Right lobe of liver (tissue), 4 donors: ENCODE data around the gene OR2H2.

Experiments used
- POLR2A ChIP-seq: fragments of 450-650 bp; IDR thresholded peaks from one replicate; pipeline ENCODE4 v1.6.1; 2017; ENCODE audit warnings: antibody characterized with exemption, mild to moderate bottlenecking
- TF ChIP-seq, protein P1 (sequence below), 4 donors: fragments of 200-600 bp in 3 of 4; fragments of 450-650 bp in 1 of 4; IDR thresholded peaks; one replicate each; pipeline versions ENCODE4 v1.5.1 to v1.8.0; 2016 to 2022; ENCODE audit warnings: antibody characterized with exemption in 4 of 4, mild to moderate bottlenecking in 2 of 4
- donor health status: DM: no; HTN: no; CAD: no.
- donor health status: DM: no; HTN: no; CAD: no.
- donor health status: DM: no; HTN: yes; CAD: no.

DNA sequence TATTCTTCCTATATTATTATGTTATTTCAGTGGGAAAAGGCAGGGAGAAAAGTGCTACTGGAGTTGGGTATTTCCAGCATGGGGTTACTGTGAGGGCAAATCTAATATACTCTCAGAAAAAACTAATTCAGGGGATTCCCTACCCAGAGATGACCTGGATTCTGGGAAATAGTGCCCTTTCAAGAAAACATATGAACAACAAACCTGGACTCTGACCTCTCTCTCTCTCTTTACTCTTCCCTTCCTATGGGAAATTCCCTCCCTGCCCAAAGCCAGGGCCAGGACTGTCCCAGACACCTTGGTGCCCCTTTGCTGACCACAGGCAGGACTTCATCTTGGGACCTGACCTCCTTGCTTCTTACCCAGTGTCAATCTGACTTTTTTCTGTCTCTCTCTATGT lies 23.8 kb upstream of the OR2H2 start:
- TF ChIP-seq, protein P1, sequence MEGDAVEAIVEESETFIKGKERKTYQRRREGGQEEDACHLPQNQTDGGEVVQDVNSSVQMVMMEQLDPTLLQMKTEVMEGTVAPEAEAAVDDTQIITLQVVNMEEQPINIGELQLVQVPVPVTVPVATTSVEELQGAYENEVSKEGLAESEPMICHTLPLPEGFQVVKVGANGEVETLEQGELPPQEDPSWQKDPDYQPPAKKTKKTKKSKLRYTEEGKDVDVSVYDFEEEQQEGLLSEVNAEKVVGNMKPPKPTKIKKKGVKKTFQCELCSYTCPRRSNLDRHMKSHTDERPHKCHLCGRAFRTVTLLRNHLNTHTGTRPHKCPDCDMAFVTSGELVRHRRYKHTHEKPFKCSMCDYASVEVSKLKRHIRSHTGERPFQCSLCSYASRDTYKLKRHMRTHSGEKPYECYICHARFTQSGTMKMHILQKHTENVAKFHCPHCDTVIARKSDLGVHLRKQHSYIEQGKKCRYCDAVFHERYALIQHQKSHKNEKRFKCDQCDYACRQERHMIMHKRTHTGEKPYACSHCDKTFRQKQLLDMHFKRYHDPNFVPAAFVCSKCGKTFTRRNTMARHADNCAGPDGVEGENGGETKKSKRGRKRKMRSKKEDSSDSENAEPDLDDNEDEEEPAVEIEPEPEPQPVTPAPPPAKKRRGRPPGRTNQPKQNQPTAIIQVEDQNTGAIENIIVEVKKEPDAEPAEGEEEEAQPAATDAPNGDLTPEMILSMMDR (IDR thresholded peaks at IDR 0.05): no peak
- TF ChIP-seq POLR2A: no peak
